HTERT RPE-1 (cell line): ENCODE data around the gene ARHGAP28.

Experiments used
- in situ Hi-C: fragments of 300-500 bp; cut with MboI; formaldehyde crosslinking; loops from 4 replicates; pipeline ENCODE4 v1.14.3; 2020; ENCODE audit warnings: low sequenced_read_pairs

ARHGAP28 gene

GRCh38 chr18:6950641-6951040 lies 221.1 kb downstream of the ARHGAP28 start:
- in situ Hi-C loops = no loop called here

DNA sequence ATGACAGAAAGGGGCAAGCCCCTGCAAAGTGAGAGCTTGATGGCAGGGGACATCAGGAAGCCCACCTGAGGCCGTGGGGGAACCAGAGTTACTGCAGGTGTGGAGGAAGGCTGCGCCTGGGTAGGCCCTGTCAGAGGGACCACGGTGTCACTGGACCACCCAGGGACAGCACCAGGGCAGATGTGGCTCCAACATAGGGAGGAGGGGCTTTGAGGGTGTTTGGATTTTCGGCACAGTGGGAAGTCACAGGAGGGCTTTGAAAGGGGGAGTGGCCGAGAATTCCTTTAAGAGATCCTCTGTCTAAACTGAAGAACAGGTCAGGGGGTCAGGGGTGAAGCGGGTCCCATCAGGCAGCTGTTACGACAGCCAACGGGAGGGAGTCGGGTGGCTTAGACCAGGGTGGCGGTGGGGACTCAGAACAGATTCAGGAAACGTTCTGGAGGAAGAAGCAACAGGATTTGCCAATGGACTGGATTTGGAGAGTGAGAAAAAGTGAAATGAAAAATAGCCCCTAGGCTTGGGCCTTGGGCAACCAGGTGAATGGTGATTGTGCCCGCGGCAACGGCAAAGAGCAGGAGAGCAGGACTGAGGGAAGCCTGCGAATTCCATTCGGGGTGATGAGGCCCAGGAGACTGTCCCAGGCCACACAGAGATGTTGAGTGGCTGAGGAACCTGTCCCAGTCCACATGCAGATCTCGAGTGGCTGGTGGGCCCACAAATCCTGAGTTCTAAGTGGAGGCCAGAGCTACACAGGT lies 222.0 kb downstream of the ARHGAP28 start:
- in situ Hi-C loops = no loop called here

- in situ Hi-C loops = no loop called here
Measured at GRCh38 chr18:6954501-6954900, 225.0 kb downstream of the ARHGAP28 start.

- in situ Hi-C loops = no loop called here
Measured at GRCh38 chr18:6955304-6955703, 225.8 kb downstream of the ARHGAP28 start.

DNA sequence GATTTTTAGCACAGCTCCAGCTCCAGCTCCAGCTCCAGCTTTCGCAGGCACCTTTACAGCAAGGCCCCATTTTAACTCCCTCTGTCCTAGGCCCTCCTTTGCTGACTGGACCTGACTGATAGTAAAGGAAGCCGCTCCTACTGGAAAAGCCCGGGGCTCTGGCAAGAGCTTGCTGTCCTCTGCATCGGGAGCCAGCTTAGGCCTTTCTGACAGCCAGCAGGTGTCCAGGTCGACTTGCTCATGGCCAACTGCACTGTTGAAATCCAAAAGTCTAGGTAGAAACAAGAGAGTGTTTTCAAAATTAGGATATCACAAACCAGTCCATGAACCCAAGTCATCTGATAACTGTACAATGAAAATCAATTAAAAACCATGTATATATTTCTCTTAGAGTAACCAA lies 227.0 kb downstream of the ARHGAP28 start:
- in situ Hi-C loops = no loop called here

- in situ Hi-C loops = no loop called here
Measured at GRCh38 chr18:6956999-6957398, 227.5 kb downstream of the ARHGAP28 start.

DNA sequence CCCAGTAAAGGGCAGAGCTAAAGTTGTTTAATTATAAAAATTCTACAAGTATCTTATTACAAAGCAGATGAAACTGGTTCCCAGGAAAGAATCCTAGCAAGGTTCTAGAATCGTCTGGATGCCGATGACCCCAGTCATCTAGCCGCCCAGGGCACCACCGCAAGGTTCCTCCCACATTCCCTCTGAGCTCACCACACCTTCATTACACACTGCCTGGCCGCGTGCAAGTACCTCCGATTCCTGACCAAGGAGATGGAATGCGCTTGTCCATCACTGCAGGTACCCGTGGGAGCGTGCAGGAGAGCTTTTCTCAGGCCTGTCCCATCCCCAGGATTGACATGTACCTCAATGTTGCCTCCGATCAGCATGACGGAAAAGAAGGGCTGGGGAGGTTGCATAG lies 229.6 kb downstream of the ARHGAP28 start:
- in situ Hi-C loops = no loop called here

- in situ Hi-C loops = no loop called here
Measured at GRCh38 chr18:6960124-6960523, 230.6 kb downstream of the ARHGAP28 start.

DNA sequence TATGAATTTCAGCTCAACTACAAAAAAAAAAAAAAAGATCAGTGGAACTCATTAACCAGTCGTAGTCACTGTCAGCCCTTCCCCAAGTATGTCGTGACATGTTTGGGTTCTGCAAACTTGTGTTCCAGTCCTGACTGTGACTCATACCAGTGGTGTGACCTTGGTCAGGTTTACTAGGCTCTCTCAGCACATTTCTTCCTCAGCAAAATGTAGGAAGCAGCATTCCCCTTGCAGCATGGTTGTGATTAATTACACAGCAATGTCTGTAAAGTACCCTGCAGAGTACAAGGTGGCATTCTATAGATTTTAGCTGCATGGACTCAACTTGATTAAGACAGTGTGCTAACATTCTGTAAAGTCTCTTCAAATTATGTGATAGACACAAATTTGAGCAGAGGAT lies 231.1 kb downstream of the ARHGAP28 start:
- in situ Hi-C loops = no loop called here

DNA sequence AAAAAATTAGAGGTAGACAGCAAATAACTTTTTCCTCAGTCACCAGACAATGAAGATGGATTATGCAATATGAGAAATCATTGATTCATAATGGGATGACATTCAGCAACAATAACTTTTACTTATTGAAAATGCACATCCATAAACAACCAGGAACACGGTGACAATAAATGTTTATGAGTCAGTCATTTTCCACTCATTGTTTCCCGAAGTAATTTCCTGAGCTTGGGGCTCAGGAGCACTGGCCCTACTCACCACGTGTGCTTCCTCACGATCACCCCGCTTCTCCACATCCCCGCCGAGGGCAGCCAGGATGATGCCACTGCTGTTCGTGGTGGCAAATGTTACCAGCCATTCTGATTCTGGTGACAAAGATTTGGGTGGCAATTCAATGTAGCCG lies 231.8 kb downstream of the ARHGAP28 start:
- in situ Hi-C loops = no loop called here

DNA sequence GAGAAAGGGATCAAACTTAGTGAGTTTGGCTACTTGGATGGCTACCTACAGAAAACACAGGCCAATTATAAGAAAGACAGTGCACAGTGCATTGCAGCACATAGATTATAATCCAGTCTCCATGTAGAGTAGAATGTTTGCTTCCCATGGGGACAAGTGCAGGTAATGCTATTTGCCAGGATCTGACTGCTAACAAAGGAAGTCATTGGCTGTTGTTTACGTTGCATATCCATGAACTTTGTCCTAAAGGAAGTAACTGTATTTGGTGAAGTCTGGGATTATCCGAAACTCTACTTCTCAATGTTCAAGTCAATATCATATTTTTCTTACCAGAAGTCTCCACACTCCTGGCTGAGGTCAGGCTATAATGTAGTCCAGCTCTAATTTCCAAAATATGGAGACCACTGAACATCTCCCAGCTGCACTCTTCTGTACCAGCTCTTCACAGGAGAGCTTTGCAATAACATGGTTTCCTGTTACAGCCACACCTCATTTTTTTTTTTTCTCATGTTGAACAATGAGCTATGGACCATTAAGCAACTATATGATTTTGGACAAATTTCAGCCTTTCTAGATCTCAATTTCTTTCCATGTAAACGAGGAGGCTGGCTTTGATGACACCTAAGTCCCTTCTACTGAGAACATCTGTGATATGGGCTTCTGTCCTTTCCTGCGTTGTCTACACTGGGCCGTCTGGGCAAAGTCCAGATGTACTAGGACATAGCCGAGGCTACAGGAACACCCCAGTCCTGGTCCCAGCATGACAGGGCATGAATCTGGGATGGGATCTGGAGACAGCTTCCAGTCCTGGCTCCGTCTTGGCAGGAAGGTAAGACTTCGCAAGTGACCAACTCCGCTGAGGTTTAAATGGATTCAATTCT lies 233.3 kb downstream of the ARHGAP28 start:
- in situ Hi-C loops = no loop called here

DNA sequence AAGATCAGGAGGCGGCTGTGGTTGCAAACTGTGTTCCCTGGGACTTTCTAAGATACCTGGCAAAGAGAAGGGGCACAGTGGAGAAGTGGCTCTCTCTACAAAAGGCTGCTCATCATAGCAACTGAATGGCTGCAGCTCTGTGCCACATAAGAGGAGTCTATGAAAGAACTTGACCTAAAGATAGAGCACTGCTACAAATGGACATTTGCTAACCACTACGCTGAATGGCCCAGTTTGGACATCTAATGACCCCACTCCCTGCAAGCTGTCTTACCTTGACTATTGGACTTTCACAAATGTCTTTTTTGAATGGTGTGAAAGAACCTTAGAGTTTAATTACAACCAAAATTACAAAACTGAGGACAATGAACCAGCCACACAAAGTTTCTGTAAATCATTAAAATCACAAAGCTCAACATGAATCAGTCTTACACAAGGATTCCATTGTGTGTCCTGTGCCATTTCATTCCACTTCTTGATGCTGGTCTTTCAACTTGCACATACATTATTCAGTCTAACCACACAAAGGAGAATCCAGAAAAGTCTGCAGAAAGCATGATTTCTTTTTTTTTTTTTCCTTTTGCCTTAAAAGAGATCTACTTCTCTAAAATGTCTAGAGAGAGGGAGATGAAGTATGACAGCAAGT lies 234.1 kb downstream of the ARHGAP28 start:
- in situ Hi-C loops = no loop called here
